SU-DHL-6 (cell line): ENCODE data around the gene URB2.

Experiments
- H2AFZ ChIP-seq: fragments of 200-600 bp; sonication (generic); 2 replicates; pipeline ENCODE4 v1.6.1; 2014; ENCODE audit warnings: low read depth, mild to moderate bottlenecking, moderate library complexity, mixed read lengths, antibody characterized with exemption, low read length; ENCODE audit not compliant: severe bottlenecking
- H3F3A ChIP-seq: fragments of 200-600 bp; shearing (Covaris generic); 2 replicates; pipeline ENCODE4 v1.6.0; 2016; ENCODE audit warnings: antibody characterized with exemption, mild to moderate bottlenecking; ENCODE audit not compliant: insufficient read depth
- H3K27ac ChIP-seq: fragments of 200-600 bp; sonication (generic); 2 replicates; pipeline ENCODE4 v1.5.1; 2016; ENCODE audit warnings: low read depth, mild to moderate bottlenecking, low read length, moderate library complexity, mixed read lengths
- H3K27me3 ChIP-seq: fragments of 200-600 bp; sonication (generic), shearing (Covaris generic); 2 replicates; pipeline ENCODE4 v1.6.0; 2014; ENCODE audit warnings: mild to moderate bottlenecking, low read length
- H3K36me3 ChIP-seq: fragments of 200-600 bp; sonication (generic); 2 replicates; pipeline ENCODE4 v1.6.1; 2014; ENCODE audit warnings: mild to moderate bottlenecking, low read length, mixed read lengths
- H3K4me2 ChIP-seq: fragments of 300-600, 200-600 bp; shearing (Covaris generic), sonication (generic); 2 replicates; pipeline ENCODE4 v1.6.0; 2014; ENCODE audit warnings: low read length, low read depth, mild to moderate bottlenecking; ENCODE audit not compliant: poor library complexity, severe bottlenecking
- H3K4me3 ChIP-seq: fragments of 200-600 bp; sonication (generic); 2 replicates; pipeline ENCODE4 v1.5.1; 2014; ENCODE audit warnings: antibody characterized with exemption, low read length, mild to moderate bottlenecking, mixed read lengths; ENCODE audit not compliant: insufficient read depth, poor library complexity, severe bottlenecking
- H3K79me2 ChIP-seq: fragments of 200-600 bp; sonication (generic); 2 replicates; pipeline ENCODE4 v1.6.1; 2014; ENCODE audit warnings: mild to moderate bottlenecking, low read length, moderate library complexity; ENCODE audit not compliant: insufficient read depth
- H3K9ac ChIP-seq: fragments of 200-600 bp; sonication (generic); 2 replicates; pipeline ENCODE4 v1.7.0; 2014; ENCODE audit warnings: mild to moderate bottlenecking, low read length
- H3K9me2 ChIP-seq: fragments of 200-600 bp; sonication (generic); replicated peaks from 2 replicates; pipeline ENCODE4 v1.6.1; 2014; ENCODE audit warnings: low read length; ENCODE audit not compliant: insufficient read depth
- H3K9me3 ChIP-seq: fragments of 200-600 bp; sonication (generic); 2 replicates; pipeline ENCODE4 v1.6.1; 2014; ENCODE audit warnings: low read length, mixed read lengths; ENCODE audit not compliant: insufficient read depth
- H4K20me1 ChIP-seq: fragments of 200-600 bp; sonication (generic); 2 replicates; pipeline ENCODE4 v1.6.1; 2014; ENCODE audit warnings: low read depth, mild to moderate bottlenecking, antibody characterized with exemption, low read length, moderate library complexity, mixed read lengths
- EZH2phosphoT487 ChIP-seq: fragments of 200-600 bp; sonication (generic), shearing (Covaris generic); conservative IDR thresholded peaks from 2 replicates; pipeline ENCODE4 v1.6.1; 2018; ENCODE audit warnings: mild to moderate bottlenecking, antibody characterized with exemption, low read length, moderate library complexity, mixed read lengths
- TF ChIP-seq, protein P1 (sequence below): fragments of 200-600 bp; sonication (generic); IDR thresholded peaks from one replicate; pipeline ENCODE4 v1.5.1; 2017; ENCODE audit warnings: antibody characterized with exemption, mild to moderate bottlenecking, low read length, moderate library complexity; ENCODE audit not compliant: insufficient read depth, poor library complexity, severe bottlenecking

The URB2 gene

DNA sequence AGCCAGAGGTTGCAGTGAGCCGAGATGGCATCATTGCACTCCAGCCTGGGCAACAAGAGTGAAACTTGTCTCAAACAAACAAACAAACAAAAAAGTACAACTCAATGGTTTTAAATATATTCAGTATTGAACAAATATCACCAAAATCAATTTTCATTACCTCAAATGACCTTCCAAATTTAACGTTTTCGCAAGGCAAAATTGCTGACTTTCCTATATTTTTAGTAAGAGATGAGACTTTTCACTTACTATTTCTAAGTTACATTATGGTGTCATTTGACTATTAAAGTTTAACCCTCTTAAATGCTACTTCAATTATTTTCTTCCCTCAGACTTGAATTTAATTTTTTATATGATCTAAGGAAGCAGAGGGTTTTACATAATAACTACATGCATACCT lies 44.6 kb upstream of the URB2 start:
- Histone ChIP-seq H3F3A (no peaks in the 10 kb centered on the region), H3K9me3 (no peaks in the 10 kb centered on the region), H3K9me2 (no peaks in the 10 kb centered on the region), H3K27ac (no peak overlapping the region), H3K4me3 (no peak overlapping the region), H3K9ac (no peak overlapping the region), H3K27me3 (no peaks in the 10 kb centered on the region), H2AFZ (no peak overlapping the region), H3K79me2 (no peaks in the 10 kb centered on the region), H3K4me2 (no peak overlapping the region), H4K20me1 (no peaks in the 10 kb centered on the region), H3K36me3 (no peaks in the 10 kb centered on the region)
- TF ChIP-seq EZH2phosphoT487 = no peak
- TF ChIP-seq, protein P1, sequence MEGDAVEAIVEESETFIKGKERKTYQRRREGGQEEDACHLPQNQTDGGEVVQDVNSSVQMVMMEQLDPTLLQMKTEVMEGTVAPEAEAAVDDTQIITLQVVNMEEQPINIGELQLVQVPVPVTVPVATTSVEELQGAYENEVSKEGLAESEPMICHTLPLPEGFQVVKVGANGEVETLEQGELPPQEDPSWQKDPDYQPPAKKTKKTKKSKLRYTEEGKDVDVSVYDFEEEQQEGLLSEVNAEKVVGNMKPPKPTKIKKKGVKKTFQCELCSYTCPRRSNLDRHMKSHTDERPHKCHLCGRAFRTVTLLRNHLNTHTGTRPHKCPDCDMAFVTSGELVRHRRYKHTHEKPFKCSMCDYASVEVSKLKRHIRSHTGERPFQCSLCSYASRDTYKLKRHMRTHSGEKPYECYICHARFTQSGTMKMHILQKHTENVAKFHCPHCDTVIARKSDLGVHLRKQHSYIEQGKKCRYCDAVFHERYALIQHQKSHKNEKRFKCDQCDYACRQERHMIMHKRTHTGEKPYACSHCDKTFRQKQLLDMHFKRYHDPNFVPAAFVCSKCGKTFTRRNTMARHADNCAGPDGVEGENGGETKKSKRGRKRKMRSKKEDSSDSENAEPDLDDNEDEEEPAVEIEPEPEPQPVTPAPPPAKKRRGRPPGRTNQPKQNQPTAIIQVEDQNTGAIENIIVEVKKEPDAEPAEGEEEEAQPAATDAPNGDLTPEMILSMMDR = no peak

DNA sequence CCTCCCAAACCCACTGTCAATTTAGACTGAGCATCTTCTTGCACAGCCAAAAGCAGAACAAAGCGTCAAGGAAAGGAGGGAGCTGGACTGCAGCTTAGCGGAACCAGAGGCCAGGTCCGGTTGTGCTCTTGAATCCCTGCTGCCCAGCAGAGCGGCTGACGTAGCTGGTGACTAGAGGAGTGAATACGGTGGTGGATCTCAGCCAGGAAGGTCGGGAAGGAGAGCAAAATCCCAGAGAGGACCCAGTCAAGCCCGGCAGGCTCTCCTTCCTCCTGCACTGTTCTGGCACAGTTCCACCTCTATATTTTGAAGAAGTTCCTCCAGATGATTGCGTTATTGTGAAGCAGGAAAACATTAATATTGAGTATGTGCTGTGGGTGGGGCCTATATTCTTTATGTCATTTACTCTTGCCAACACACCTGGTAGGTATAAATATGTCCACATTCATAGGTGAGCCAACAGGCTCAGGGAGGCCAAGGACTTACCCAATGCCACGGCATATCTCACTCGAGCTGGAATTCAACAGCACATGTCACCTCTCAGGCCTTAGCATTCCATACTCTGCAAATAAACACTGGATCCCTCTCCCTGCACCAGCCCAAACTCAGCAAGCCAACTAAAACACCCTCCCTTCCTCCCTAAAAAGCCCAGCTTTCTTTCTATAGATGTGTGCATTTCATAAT lies 43.9 kb upstream of the URB2 start:
- Histone ChIP-seq H3F3A (no peaks in the 10 kb centered on the region), H3K4me2 (no peak overlapping the region), H3K36me3 (no peaks in the 10 kb centered on the region), H3K4me3 (no peak overlapping the region), H2AFZ (no peak overlapping the region), H3K27me3 (no peaks in the 10 kb centered on the region), H3K79me2 (no peaks in the 10 kb centered on the region), H3K9me3 (no peaks in the 10 kb centered on the region), H3K27ac (no peak overlapping the region), H3K9me2 (no peaks in the 10 kb centered on the region), H3K9ac (no peak overlapping the region), H4K20me1 (no peaks in the 10 kb centered on the region)
- TF ChIP-seq, protein P1 = no peak
- TF ChIP-seq EZH2phosphoT487 = no peak

DNA sequence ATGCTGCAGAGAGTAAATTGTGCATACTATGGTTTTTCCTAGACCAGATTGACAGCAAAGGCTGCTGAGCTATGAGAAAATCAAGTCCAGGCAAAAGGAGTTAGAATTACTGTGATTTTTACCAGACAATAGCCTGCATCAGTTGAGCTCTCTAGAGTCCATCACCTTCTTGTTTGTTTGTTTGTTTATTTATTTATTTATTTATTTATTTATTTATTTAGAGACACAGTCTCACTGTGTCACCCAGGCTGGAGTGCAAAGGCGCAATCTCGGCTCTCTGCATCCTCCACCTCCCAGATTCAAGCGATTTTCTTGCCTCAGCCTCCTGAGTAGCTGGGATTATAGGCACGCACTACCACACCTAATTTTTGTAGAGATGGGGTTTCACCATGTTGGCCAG lies 43.3 kb upstream of the URB2 start:
- Histone ChIP-seq H3K36me3 (no peaks in the 10 kb centered on the region), H3K9me3 (no peaks in the 10 kb centered on the region), H3K27ac (no peak overlapping the region), H3F3A (no peaks in the 10 kb centered on the region), H3K9me2 (no peaks in the 10 kb centered on the region), H3K27me3 (no peaks in the 10 kb centered on the region), H2AFZ (no peak overlapping the region), H3K4me2 (no peak overlapping the region), H3K4me3 (no peak overlapping the region), H3K9ac (no peak overlapping the region), H4K20me1 (no peaks in the 10 kb centered on the region), H3K79me2 (no peaks in the 10 kb centered on the region)
- TF ChIP-seq, protein P1 = no peak
- TF ChIP-seq EZH2phosphoT487 = no peak
